GM12874 (cell line): Measurements from ENCODE around the gene AMZ2.

Experiments
- TF ChIP-seq, protein P1 (sequence below): IDR thresholded peaks from 2 replicates; pipeline ENCODE4 v1.5.1; 2011; ENCODE audit warnings: low read depth, mild to moderate bottlenecking, control low read depth, low read length, moderate library complexity; ENCODE audit not compliant: insufficient read depth

The AMZ2 gene

DNA sequence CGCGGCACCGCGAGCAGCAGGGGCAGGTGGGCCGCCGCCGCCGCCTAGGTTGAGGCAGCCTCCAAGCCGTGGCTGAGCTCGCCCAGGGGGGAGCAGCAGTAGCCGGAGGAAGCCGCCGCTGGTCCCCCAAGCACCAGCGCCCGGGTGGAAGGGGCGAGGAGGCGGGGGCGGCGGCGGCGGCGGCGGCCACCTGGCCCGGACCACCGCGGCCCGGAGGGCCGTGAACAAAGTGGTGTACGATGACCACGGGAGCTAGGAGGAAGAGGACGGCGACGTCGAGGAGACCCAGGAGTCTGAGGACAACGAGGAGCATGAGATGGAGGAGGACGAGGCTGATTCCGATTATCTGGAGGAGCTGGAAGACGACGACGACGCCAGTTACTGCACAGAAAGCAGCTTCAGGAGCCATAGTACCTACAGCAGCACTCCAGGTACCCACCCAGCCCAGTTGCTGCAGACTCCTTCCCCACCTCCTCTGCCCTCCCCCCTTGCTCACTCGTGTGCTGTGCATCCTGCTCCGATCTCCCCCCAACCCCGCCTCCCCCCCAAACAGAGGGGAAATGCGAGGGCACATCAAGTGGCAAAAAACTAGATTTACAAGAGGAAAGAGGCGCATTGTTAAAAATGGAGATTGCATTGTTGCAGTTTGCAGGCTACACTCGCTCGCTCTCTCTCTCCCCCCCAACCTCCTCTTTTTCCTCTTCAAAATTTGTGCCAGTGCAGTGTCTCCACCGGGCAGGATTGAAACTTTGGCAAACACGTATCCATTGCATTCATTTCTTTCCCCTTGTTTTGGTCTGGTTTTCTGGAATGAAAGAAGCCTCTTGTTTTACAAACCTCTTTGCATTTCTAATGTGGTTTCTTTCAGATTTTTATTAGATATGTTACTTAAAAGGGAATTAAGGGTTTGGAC, 41.8 kb upstream of the AMZ2 start:
- TF ChIP-seq, protein P1, sequence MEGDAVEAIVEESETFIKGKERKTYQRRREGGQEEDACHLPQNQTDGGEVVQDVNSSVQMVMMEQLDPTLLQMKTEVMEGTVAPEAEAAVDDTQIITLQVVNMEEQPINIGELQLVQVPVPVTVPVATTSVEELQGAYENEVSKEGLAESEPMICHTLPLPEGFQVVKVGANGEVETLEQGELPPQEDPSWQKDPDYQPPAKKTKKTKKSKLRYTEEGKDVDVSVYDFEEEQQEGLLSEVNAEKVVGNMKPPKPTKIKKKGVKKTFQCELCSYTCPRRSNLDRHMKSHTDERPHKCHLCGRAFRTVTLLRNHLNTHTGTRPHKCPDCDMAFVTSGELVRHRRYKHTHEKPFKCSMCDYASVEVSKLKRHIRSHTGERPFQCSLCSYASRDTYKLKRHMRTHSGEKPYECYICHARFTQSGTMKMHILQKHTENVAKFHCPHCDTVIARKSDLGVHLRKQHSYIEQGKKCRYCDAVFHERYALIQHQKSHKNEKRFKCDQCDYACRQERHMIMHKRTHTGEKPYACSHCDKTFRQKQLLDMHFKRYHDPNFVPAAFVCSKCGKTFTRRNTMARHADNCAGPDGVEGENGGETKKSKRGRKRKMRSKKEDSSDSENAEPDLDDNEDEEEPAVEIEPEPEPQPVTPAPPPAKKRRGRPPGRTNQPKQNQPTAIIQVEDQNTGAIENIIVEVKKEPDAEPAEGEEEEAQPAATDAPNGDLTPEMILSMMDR, result no peak

DNA sequence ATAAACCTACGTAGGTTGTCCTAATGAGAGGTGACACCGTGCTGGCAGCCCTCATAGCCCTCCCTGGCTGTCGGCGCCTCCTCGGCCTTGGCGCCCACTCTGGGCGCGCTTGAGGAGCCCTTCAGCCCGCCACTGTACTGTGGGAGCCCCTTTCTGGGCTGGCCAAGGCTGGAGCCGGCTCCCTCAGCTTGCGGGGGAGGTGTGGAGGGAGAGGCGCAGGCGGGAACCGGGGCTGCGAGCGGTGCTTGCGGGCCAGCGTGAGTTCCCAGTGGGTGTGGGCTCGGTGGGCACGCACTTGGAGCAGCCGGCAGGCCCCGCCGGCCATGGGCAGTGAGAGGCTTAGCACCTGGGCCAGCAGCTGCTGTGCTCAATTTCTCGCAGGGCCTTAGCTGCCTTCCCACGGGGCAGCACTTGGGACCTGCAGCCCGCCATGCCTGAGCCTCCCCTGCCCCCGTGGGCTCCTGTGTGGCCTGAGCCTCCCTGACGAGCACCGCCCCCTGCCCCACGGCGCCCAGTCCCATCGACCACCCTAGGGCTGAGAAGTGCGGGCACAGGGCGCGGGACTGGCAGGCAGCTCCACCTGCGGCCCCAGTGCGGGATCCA, 40.1 kb upstream of the AMZ2 start:
- TF ChIP-seq, protein P1, result no peak

DNA sequence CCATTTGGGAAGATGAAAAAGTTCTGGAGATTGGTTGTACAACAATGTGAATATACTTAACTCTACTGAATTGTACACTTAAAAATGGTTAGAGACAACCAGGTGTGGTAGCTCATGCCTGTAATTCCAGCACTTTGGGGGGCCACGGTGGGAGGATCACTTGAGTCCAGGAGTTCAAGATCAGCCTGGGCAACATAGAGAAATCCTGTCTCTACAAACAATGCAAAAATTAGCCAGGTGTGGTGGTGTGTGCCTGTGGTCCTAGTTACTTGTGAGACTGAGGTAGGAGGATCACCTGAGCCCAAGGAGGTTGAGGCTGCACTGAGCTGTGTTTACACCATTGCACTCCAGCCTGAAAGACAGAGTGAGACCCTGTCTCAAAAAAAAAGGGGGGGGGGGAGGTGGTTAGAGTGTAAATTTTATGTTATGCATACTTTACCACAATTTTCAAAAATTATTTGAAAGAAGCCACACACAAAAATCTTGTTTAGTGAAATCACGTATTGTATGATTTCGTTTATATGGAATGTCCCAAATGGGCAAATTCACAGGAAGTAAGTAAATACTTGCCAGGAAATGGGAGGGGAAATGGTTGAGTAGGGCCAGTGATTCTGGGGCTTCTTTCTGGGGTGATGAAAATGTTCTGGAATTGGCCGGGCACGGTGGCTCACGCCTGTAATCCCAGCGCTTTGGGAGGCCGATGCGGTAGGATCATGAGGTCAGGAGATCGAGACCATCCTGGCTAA, 37.1 kb upstream of the AMZ2 start:
- TF ChIP-seq, protein P1, result no peak

DNA sequence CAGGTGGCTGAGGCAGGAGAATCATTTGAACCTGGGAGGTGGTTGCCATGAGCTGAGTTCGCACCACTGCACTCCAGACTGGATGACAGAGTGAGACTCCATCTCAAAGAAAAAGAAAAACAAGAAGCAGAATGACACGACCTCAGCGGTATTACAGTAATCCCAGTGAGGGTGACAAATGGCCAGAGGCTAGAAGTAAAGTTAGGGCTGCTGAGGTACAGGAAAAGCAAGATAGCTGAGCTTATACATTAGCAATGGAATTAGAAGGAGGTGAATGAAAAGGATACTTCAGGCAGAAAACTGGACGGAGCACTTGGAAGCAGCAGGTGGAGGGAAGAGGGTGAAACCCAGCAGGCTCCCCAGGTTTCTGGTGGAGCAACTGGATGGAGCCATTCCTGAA, 26.1 kb upstream of the AMZ2 start:
- TF ChIP-seq, protein P1, result no peak

DNA sequence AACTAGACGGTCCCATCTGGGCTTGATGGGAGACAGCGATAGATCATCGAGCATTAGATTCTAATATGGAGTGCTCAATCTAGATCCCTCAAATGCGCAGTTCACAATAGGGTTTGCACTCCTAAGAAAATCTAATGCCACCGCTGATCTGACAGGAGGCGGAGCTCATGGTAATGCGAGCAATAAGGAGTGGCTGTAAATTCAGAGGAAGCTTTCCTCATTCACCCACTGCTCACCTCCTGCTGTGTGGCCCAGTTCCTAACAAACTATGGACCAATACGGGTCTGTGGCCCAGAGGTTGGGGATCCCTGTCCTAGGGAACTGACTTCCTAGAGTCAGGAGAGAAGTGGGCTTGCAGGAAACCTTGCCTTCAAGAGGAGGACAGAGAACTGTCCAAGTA, 25.2 kb upstream of the AMZ2 start:
- TF ChIP-seq, protein P1, result no peak

DNA sequence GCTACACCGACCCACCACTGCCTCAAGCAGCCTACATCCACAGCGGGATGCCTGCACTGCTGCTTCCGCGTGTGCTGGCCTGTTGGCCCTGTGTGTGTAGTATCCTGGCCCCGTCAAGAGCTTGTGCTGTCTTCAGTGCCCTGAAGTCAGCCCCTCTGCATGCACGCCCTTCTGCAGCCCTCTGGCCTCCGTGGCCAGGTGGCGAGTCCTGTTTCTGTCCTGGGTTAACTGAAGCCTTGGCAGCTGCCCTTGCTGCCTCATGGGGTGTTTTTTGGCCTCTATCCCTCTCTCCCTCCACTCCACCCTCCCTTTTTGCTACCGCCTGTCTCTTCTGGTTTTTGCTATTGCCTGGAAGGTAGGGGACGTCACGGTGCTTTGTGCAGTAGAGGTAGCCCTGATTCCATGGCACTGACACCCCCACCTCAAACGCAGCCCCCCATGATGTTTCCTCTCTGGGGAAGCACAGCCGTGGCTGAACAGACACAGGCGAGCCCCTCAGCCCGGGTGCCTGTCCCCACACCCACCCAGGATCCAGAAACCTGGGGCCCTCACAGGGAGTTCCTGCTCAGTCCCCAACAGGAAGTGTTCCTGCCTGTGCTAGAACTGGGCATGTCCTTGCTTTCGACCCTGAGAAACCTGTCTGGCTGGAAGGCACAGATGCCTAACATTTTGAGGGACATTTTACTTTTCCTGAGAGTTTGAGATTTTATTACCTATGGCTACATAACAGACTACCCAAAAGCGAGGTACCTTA, 18.8 kb upstream of the AMZ2 start:
- TF ChIP-seq, protein P1, result no peak
